ENCODE measurements around the gene COMMD2.

Gene COMMD2

DNA sequence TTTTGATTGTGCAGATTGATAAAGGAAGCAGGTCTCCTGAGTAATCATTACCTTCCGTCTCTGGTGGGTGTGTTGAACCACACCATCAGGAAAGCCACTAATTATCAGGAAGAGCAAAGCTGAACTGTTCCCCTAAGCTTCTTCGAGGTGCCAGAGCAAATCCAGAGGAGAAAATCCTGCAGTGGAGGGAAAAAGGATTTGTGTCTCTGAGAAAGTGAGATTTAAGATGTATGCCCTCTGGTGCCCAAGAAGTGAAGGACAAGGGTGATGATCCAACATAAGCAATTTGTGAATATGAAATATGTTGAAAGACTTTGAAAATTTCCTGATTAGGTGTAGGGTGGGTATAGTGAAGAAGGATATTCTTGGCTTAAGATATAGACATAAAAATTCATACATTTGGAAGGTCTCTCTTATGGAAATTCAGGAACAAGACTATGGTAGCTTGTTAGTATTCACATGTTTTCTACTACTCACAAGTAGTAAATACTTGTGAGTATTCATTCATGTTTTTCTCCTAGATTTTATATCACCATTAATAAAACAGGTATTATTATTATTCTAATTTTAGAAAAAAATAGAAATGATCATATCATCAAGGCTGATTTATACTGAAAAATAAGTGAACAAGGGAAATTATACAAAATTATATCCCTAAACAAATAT lies 34.8 kb downstream of the COMMD2 start:
- in situ Hi-C loops (cut with HindIII; ENCODE audit: low sequenced_read_pairs), result no loop called here

DNA sequence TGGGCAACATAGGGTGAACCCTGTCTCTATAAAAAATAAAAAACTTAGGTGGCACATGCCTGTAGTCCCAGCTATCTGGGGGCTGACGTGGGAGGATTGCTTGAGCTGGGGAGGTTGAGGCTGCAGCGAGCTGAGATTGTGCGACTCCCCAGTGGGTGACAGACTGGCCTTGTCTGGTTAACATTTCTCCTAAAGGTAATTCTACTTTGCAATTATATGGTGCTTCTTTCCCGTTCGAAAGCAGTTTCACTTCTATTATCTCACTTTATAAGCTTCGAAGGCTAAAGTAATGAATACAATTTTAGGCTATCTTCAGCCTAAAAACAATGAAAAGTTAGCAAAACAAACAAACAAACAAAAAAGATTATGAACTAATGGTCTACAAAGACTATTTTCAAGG lies 35.3 kb downstream of the COMMD2 start:
- DNase-seq (ENCODE audit: low read depth, low spot score), result no peak
- H3K4me3 ChIP-seq (ENCODE audit: low read depth, low read length), result no peak overlapping the region
- in situ Hi-C loops (cut with HindIII; ENCODE audit: low sequenced_read_pairs), result no loop called here
- TF ChIP-seq, protein P1, sequence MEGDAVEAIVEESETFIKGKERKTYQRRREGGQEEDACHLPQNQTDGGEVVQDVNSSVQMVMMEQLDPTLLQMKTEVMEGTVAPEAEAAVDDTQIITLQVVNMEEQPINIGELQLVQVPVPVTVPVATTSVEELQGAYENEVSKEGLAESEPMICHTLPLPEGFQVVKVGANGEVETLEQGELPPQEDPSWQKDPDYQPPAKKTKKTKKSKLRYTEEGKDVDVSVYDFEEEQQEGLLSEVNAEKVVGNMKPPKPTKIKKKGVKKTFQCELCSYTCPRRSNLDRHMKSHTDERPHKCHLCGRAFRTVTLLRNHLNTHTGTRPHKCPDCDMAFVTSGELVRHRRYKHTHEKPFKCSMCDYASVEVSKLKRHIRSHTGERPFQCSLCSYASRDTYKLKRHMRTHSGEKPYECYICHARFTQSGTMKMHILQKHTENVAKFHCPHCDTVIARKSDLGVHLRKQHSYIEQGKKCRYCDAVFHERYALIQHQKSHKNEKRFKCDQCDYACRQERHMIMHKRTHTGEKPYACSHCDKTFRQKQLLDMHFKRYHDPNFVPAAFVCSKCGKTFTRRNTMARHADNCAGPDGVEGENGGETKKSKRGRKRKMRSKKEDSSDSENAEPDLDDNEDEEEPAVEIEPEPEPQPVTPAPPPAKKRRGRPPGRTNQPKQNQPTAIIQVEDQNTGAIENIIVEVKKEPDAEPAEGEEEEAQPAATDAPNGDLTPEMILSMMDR (IDR thresholded peaks at IDR 0.05; ENCODE audit: low read depth, low read length), result no peak

More for the DNA sequence above, 34.8 kb downstream of the COMMD2 start:
- DNase-seq (ENCODE audit: low read depth, low spot score), result peak; percentile 85
- H3K4me3 ChIP-seq (ENCODE audit: low read depth, low read length), result no peak overlapping the region
- TF ChIP-seq, protein P1 (IDR thresholded peaks at IDR 0.05; ENCODE audit: low read depth, low read length), result peak; percentile 70

DNA sequence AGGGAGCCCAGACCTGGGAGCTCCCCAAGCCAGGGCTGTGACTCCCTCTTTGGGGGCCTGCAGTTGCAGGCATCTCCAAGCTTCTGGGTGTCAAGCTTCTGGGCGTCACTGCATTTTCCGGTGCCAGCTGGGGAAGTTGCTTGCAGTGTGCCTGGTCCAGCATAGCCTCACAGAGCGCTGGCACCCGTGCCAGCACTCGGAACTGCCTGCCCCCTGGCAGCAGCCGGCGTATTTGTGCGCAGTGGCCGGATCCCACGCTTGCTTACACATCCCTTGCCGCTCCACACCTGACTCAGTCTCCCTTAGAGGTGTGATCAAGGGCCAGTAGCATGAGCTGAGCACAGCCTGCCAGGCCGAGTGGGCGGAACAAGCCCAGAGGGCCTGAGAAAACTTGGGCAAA lies 37.0 kb downstream of the COMMD2 start:
- H3K4me3 ChIP-seq (ENCODE audit: low read depth, low read length), result no peak overlapping the region
- TF ChIP-seq, protein P1 (IDR thresholded peaks at IDR 0.05; ENCODE audit: low read depth, low read length), result no peak
- DNase-seq (ENCODE audit: low read depth, low spot score), result no peak
- in situ Hi-C loops (cut with HindIII; ENCODE audit: low sequenced_read_pairs), result no loop called here

DNA sequence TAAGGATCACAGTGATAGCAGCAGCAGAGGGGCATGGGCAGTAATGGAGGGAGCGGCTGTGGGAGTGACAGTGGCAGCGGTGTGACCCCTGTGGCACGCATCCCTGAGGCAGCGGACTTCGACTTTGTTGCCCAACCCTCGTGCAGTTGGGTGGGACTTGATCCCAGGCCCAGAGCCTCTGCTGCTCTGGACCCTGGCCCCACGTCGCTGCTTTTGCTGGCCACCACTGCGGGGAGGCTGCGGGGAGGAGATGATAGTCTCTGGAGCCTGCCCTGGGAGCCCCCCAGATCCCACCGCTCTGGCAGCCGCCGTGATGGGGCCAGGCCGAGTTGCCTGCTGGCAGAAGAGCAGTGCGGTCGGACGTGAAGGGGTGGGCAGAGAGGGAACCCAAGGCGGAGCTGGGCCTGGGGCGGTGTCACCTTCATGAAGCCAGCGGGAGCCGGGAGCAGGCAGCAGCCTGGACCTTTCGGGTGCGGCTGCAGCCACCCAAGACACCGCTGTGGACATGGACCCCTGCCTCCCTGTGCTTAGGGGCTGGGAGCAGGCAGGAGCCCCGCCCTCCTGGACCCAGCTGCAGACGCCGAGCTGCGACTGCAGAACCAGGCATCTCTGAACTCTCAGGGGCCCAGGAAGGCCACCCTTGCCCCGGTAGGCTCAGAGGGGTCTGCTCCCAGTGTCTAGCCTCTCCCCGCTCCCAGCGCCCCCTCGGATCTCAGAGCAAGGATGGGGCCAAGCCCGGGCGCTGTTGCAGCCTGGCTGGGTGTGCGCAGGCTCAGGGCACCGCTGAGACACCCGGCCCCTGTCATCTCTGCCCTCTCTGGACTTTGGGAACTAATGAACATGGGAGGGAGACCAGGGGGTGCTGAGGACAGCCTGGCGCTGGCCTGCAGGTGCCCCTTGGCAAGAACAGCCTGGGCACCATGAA lies 38.3 kb downstream of the COMMD2 start:
- TF ChIP-seq, protein P1 (IDR thresholded peaks at IDR 0.05; ENCODE audit: low read depth, low read length), result no peak
- H3K4me3 ChIP-seq (ENCODE audit: low read depth, low read length), result no peak overlapping the region
- DNase-seq (ENCODE audit: low read depth, low spot score), result no peak
- in situ Hi-C loops (cut with HindIII; ENCODE audit: low sequenced_read_pairs), result no loop called here

DNA sequence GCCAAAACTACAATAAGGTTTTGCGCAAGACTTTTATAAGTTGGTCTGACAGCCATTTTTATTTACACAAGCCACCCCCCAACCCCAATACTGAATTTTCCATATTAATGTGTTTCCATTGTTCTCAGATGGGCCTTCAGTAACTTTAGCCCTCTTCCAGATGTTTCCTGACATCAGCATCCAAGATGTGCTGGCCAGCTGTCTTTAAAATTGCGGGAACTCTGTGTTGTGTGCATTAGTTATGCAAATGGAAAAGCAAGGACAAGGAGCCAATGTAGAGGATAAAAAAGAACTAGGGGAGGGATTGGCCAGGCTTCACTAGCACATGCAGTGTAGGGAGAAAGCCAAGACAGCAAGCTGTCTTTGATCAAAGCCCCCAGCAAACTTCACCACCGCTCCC lies 45.4 kb downstream of the COMMD2 start:
- DNase-seq (ENCODE audit: low read depth, low spot score), result no peak
- no peak overlapping the region for H3K4me3 ChIP-seq (ENCODE audit: low read depth, low read length)
- in situ Hi-C loops (cut with HindIII; ENCODE audit: low sequenced_read_pairs), result no loop called here
- TF ChIP-seq, protein P1 (IDR thresholded peaks at IDR 0.05; ENCODE audit: low read depth, low read length), result no peak

DNA sequence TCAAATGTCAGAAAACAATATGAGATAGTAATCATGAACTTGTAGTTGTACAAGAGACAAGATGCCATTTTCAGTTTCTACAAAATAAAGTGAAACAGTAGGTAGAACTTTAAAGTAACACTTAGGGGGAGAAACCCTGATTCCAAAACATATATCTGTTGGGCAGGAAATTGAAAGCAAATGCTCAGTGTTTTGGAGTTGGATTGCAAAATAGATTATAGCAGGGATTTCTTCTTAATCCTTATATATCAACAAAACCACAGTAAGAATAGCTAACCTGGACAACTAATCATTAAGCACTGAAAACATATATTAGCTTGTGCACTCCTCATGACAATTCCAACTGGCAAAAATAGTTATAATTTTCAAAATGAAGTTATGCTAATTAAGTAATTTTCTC lies 46.9 kb downstream of the COMMD2 start:
- in situ Hi-C loops (cut with HindIII; ENCODE audit: low sequenced_read_pairs), result no loop called here
- H3K4me3 ChIP-seq (ENCODE audit: low read depth, low read length), result no peak overlapping the region
- TF ChIP-seq, protein P1 (IDR thresholded peaks at IDR 0.05; ENCODE audit: low read depth, low read length), result no peak
- DNase-seq (ENCODE audit: low read depth, low spot score), result no peak
